Esophagus muscularis mucosa (tissue), 4 donors: Measurements from ENCODE around the gene IL23A. TPM values are rescaled to one million over a fixed set of nuclear protein-coding genes. Genes with fewer than 3 reads are reported as not detected.
A peak's percentile ranks its signal among the peaks of the same experiment; 100 is the strongest.

ENCODE experiments used
- DNase-seq: peaks from one replicate; pipeline ENCODE4 v3.0.0-alpha.2; 2017; ENCODE audit errors: extremely low spot score
- H3K27ac ChIP-seq, 4 donors: fragments of 200-600 bp; sonication (generic); replicated peaks in 1 of 4; 1 replicate in 3 of 4; 2 replicates in 1 of 4; pipeline ENCODE4 v1.5.1; 2016 to 2019; ENCODE audit warnings: mild to moderate bottlenecking in 1 of 4
- H3K27me3 ChIP-seq, 4 donors: fragments of 200-600 bp; sonication (generic); one replicate each; pipeline versions ENCODE4 v1.5.1 to v1.6.0; 2016 to 2019
- H3K36me3 ChIP-seq, 4 donors: fragments of 200-600 bp; sonication (generic); one replicate each; pipeline ENCODE4 v1.5.1; 2016 to 2019
- H3K4me1 ChIP-seq, 4 donors: fragments of 200-600 bp; sonication (generic); one replicate each; pipeline ENCODE4 v1.5.1; 2016 to 2019
- H3K4me3 ChIP-seq, 4 donors: fragments of 200-600 bp; sonication (generic); 1 replicate in 2 of 4; 2 replicates in 2 of 4; pipeline ENCODE4 v1.5.1; 2016 to 2019; ENCODE audit warnings: mild to moderate bottlenecking in 4 of 4, moderate library complexity in 1 of 4
- H3K9me3 ChIP-seq, 4 donors: fragments of 200-600 bp; sonication (generic); 1 replicate in 3 of 4; 2 replicates in 1 of 4; pipeline ENCODE4 v1.5.1; 2016 to 2019
- EP300 ChIP-seq: sonication (generic); formaldehyde crosslinking; IDR thresholded peaks from one replicate; pipeline ENCODE4 v1.6.1; 2017; ENCODE audit warnings: antibody characterized with exemption
- POLR2A ChIP-seq: fragments of 450-650 bp; IDR thresholded peaks from one replicate; pipeline ENCODE4 v1.6.1; 2017; ENCODE audit warnings: antibody characterized with exemption, moderate library complexity, mild to moderate bottlenecking, low read depth
- POLR2AphosphoS5 ChIP-seq, 2 donors: sonication (generic); formaldehyde crosslinking; IDR thresholded peaks; one replicate each; pipeline ENCODE4 v1.6.1; 2017; ENCODE audit warnings: antibody characterized with exemption in 2 of 2
- WGBS: methylation state at CpG from one replicate; pipeline ENCODE4 v1.1.5; 2018; 5-methylcytosine and 5-hydroxymethylcytosine counted together
- intact Hi-C: fragments of 100-400 bp; cut with DNase I; formaldehyde crosslinking; loops from one replicate; pipeline ENCODE4 v1.15.1; 2023
- total RNA-seq, 4 donors: library from RNA; depleted of rRNA; stranded (reverse); fragments of >200 nt; gene quantifications; one replicate each; pipeline versions ENCODE4 v1.1.0 to v1.2.1, GENCODE V29; 2016
- TF ChIP-seq, protein P1 (sequence below), 3 experiments: fragments of 200-600 bp in 2 of 3; fragments of 450-650 bp in 1 of 3; sonication (generic) in 2 of 3; IDR thresholded peaks; one replicate each; pipeline ENCODE4 v1.5.1; 2017 to 2019; ENCODE audit warnings: antibody characterized with exemption in 3 of 3, mild to moderate bottlenecking in 2 of 3, moderate library complexity in 1 of 3

IL23A gene, protein sequence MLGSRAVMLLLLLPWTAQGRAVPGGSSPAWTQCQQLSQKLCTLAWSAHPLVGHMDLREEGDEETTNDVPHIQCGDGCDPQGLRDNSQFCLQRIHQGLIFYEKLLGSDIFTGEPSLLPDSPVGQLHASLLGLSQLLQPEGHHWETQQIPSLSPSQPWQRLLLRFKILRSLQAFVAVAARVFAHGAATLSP
- not detected for total RNA-seq

DNA sequence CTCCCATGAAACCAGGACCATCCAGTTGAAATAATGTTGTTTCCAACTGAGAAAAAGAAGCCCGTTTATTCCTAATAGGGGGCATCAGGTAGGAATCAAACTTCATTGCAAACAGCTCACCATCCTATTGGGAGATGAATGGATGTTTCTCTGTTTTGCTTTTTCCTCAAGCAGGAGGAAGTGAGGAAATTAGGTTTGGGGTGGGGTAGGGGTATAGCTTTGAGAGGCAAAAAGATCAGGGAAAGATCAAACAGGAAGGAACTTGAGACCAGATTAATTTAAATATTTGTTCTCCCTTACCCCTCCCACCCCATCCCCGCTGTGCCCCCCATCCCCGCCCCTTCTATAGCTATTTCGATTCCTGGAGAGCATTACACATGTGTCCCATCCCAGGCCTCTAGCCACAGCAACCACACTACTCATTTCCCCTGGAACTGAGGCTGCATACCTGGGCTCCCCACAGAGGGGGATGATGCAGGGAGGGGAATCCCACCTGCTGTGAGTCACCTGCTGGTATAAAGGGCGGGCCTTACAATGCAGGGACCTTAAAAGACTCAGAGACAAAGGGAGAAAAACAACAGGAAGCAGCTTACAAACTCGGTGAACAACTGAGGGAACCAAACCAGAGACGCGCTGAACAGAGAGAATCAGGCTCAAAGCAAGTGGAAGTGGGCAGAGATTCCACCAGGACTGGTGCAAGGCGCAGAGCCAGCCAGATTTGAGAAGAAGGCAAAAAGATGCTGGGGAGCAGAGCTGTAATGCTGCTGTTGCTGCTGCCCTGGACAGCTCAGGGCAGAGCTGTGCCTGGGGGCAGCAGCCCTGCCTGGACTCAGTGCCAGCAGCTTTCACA, at the start of gene IL23A:
IL23A (plus strand) TSS at position 577 of the 850 bp plus-strand sequence; CDS start at position 738, 161 bp downstream.
- WGBS: 36% methylated on average over 9 of the region's 9 CpGs
- intact Hi-C loops: no loop called here
- Histone ChIP-seq H3K27ac (no peak within 1 kb of the TSS), H3K9me3 (no peaks in the 10 kb centered on the region), H3K27me3 (no peaks in the 10 kb centered on the region), H3K4me1 (peaks cover 4 to 8% (median 6%) of the 10 kb centered on the region in 4 donors), H3K4me3 (no peak within 1 kb of the TSS), H3K36me3 (peaks cover 5 to 25% (median 16%) of the 10 kb centered on the region in 4 donors)
- DNase-seq: no peak
- TF ChIP-seq EP300: no peak
- TF ChIP-seq POLR2A: no peak
- TF ChIP-seq, protein P1, sequence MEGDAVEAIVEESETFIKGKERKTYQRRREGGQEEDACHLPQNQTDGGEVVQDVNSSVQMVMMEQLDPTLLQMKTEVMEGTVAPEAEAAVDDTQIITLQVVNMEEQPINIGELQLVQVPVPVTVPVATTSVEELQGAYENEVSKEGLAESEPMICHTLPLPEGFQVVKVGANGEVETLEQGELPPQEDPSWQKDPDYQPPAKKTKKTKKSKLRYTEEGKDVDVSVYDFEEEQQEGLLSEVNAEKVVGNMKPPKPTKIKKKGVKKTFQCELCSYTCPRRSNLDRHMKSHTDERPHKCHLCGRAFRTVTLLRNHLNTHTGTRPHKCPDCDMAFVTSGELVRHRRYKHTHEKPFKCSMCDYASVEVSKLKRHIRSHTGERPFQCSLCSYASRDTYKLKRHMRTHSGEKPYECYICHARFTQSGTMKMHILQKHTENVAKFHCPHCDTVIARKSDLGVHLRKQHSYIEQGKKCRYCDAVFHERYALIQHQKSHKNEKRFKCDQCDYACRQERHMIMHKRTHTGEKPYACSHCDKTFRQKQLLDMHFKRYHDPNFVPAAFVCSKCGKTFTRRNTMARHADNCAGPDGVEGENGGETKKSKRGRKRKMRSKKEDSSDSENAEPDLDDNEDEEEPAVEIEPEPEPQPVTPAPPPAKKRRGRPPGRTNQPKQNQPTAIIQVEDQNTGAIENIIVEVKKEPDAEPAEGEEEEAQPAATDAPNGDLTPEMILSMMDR (IDR thresholded peaks at IDR 0.05): no peak
- no peak for TF ChIP-seq POLR2AphosphoS5 (IDR thresholded peaks at IDR 0.05)

DNA sequence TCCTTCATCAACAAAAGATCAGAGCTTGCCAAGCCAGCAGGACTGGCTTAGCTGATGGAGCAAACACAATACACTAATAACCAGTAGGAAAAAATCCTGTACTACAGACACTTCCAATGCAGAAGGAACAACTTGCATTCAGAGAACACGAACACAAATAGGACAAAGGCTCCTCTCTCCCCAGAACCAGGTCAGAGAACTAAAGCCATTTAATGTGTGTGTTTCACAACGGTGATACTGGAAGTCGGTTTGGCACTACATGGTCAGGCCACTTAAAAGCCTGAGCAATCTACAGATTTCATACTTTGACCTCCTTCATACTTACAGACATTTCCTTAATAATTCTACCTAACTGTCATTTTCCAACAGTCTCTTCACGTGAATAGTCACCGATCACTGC, 44.9 kb upstream of the IL23A start:
- no peak overlapping the region for H3K27ac ChIP-seq
- peaks cover 0 to 40% (median 27%) of the 10 kb centered on the region in 4 donors for H3K36me3 ChIP-seq
- H3K27me3 ChIP-seq: no peaks in the 10 kb centered on the region
- peaks cover 52 to 77% (median 58%) of the 10 kb centered on the region in 4 donors for H3K4me1 ChIP-seq
- 79% methylated on average over 5 of the region's 5 CpGs for WGBS
- intact Hi-C loops: no loop called here
- H3K4me3 ChIP-seq: no peak overlapping the region
- H3K9me3 ChIP-seq: no peaks in the 10 kb centered on the region
- no peak for TF ChIP-seq POLR2A
- no peak for TF ChIP-seq POLR2AphosphoS5 (IDR thresholded peaks at IDR 0.05)
- TF ChIP-seq, protein P1 (IDR thresholded peaks at IDR 0.05): no peak
- no peak for TF ChIP-seq EP300
- no peak for DNase-seq

DNA sequence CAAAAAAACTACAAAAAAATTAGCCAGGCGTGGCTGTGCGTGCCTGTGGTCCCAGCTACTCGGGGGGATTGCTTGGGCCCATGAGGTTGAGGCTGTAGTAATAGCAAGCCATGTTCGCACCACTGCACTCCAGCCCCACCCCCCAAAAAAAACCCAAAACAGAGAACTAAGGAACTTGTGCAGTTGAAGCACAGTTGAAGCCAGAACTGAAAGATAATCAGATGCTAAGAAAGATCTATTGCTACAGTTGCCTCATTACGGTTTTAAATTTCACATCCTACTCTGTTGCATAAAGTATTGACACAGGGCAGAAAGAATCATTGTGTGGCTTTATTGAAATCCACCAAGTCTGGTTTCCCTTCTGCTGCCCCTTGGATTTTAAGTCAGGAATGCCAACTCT, 42.4 kb upstream of the IL23A start:
- WGBS: 78% methylated on average over 5 of the region's 5 CpGs
- H3K27ac ChIP-seq: no peak overlapping the region
- TF ChIP-seq EP300 (no peak), POLR2AphosphoS5 (IDR thresholded peaks at IDR 0.05) (no peak), POLR2A (no peak)
- TF ChIP-seq, protein P1 (IDR thresholded peaks at IDR 0.05): no peak
- no peaks in the 10 kb centered on the region for H3K27me3 ChIP-seq
- H3K36me3 ChIP-seq: peaks cover 0 to 21% (median 17%) of the 10 kb centered on the region in 4 donors
- no peaks in the 10 kb centered on the region for H3K9me3 ChIP-seq
- peaks cover 58 to 91% (median 76%) of the 10 kb centered on the region in 4 donors for H3K4me1 ChIP-seq
- H3K4me3 ChIP-seq: no peak overlapping the region
- intact Hi-C loops: no loop called here
- DNase-seq: no peak

DNA sequence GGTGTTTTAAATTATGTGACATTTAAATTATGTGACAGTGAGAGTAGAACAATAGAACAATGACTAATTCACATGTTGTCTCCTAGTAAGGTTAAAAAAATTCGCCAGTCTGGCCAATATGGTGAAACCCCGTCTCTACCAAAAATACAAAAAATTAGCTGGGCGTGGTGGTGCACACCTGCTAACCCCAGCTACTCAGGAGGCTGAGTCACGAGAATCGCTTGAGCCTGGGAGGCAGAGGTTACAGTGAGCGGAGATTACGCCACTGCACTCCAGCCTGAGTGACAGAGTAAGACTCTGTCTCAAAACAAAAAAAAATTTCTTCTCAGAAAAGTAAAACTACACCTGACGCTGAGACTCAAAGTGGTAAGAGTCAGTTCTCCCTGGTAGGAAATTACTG, 41.3 kb upstream of the IL23A start:
- Histone ChIP-seq H3K4me3 (no peak overlapping the region), H3K27ac (peak overlapping the region in 1 of 4 donors; percentile 98), H3K36me3 (peaks cover 0 to 13% (median 10%) of the 10 kb centered on the region in 4 donors), H3K27me3 (no peaks in the 10 kb centered on the region), H3K9me3 (no peaks in the 10 kb centered on the region), H3K4me1 (peaks cover 59 to 91% (median 75%) of the 10 kb centered on the region in 4 donors)
- WGBS: 90% methylated on average over 8 of the region's 8 CpGs
- no peak for TF ChIP-seq POLR2AphosphoS5 (IDR thresholded peaks at IDR 0.05)
- TF ChIP-seq, protein P1 (IDR thresholded peaks at IDR 0.05): no peak
- no peak for TF ChIP-seq POLR2A
- TF ChIP-seq EP300: no peak
- no peak for DNase-seq
- intact Hi-C loops: no loop called here
